Measurements from ENCODE around the gene GXYLT2. TPM values are rescaled to one million over a fixed set of nuclear protein-coding genes. Genes with fewer than 3 reads are reported as not detected.

GXYLT2 gene
- total RNA-seq, 2 donors from 2014 or later, result 5.2 to 5.6 TPM

DNA sequence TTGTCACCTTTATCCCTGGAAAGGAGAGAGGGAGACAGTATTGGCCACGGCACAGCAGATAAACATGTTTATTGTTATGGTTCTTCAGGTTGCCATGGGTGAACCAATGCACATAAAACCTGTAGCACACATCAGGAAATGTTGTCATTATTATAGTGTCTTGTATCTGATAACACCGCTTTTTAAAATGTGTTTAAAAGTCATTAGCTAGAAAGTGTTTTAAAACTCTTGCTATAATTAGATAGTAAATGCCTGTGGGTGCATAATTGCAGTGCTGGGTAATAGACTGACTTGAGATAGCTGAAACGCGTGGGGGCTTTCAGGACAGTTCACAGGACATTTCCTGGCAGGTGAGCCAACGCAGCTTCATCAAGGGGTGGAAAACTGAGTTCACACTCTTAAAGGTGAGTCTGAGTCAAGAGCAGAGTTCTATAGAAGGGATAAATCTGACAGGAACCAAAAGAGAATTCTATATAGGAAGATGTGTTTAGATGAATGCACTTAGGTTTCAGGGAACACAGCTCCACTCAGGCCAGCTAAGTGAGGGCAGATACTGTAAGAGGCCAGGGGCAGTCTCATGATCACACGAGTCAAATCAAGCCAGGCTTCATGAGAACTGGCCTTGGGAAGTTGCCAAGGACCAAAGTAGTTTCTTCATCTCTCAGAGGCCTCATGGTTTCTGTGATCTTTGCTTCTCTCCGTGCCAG, 73.1 kb downstream of the GXYLT2 start:
- intact Hi-C loops (cut with DNase I), result no loop called here
- Histone ChIP-seq H3K27ac (peak overlapping the region in 2 of 4 donors; percentile 10 to 53), H3K36me3 (replicated peaks in 1 of 2; ENCODE audit: insufficient read depth in 1 of 2, low read depth in 2 of 2) (no peaks in the 10 kb centered on the region), H3K27me3 (no peaks in the 10 kb centered on the region), H3K4me1 (peaks cover 27% of the 10 kb centered on the region), H3K4me3 (no peak overlapping the region), H3K9me3 (no peaks in the 10 kb centered on the region)
- DNase-seq, result peak; percentile 21 to 53 (median 51)
- TF ChIP-seq, protein P1, sequence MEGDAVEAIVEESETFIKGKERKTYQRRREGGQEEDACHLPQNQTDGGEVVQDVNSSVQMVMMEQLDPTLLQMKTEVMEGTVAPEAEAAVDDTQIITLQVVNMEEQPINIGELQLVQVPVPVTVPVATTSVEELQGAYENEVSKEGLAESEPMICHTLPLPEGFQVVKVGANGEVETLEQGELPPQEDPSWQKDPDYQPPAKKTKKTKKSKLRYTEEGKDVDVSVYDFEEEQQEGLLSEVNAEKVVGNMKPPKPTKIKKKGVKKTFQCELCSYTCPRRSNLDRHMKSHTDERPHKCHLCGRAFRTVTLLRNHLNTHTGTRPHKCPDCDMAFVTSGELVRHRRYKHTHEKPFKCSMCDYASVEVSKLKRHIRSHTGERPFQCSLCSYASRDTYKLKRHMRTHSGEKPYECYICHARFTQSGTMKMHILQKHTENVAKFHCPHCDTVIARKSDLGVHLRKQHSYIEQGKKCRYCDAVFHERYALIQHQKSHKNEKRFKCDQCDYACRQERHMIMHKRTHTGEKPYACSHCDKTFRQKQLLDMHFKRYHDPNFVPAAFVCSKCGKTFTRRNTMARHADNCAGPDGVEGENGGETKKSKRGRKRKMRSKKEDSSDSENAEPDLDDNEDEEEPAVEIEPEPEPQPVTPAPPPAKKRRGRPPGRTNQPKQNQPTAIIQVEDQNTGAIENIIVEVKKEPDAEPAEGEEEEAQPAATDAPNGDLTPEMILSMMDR (IDR thresholded peaks at IDR 0.05), result no peak
- TF ChIP-seq POLR2A (IDR thresholded peaks at IDR 0.05), result no peak
- WGBS, 2 donors, result 51 to 56% methylated on average over 7 of the region's 7 CpGs
- ATAC-seq, result peak; percentile 54

DNA sequence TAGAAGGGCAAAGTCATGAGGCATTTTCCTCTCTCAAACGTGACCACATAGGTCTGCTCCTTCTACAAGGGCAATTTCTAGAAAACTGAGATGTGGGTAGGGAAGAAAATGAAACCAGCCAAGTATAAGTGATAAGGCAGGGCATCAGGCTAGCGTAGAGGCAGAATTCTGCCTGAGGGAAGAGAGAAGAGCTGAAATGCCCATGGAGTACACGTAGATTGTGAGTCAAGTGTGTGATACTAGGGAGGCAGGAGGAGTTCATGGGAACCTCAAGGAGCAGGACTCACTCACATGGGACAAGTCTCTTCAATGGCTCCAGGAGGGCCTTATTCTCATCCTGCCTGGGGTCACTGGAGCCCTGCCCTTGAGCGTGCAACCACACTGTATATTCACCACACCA, 73.9 kb downstream of the GXYLT2 start:
- Histone ChIP-seq H3K4me3 (no peak overlapping the region), H3K27me3 (no peaks in the 10 kb centered on the region), H3K27ac (no peak overlapping the region), H3K4me1 (peaks cover 27% of the 10 kb centered on the region), H3K36me3 (replicated peaks in 1 of 2; ENCODE audit: insufficient read depth in 1 of 2, low read depth in 2 of 2) (no peaks in the 10 kb centered on the region), H3K9me3 (no peaks in the 10 kb centered on the region)
- no peak for DNase-seq
- no peak for ATAC-seq
- intact Hi-C loops (cut with DNase I), result no loop called here
- no peak for TF ChIP-seq POLR2A (IDR thresholded peaks at IDR 0.05)
- TF ChIP-seq, protein P1 (IDR thresholded peaks at IDR 0.05), result no peak
- WGBS, 2 donors, result 67 to 93% methylated on average over 4 of the region's 4 CpGs

DNA sequence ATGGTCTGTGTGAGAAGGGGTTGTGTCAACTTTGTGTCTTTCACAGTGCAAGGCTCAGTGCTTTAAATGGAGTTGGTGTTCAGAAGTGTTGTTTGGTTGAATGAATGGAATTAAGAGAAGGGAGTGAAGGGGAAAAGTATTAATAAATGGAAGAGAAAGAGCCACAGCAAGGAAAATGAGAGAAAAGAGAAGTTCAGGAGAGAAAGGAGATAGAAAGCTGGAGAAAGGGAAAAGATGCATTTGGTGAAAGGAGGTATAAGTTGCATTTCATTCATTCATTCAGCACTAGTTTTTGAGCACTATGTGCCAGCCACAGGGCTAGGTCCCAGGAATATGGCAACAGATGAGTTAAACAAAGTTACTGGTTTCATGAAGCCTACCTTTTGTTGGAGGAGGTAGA, 74.5 kb downstream of the GXYLT2 start:
- Histone ChIP-seq H3K27me3 (no peaks in the 10 kb centered on the region), H3K4me3 (no peak overlapping the region), H3K36me3 (replicated peaks in 1 of 2; ENCODE audit: insufficient read depth in 1 of 2, low read depth in 2 of 2) (no peaks in the 10 kb centered on the region), H3K27ac (no peak overlapping the region), H3K9me3 (no peaks in the 10 kb centered on the region), H3K4me1 (peaks cover 27% of the 10 kb centered on the region)
- DNase-seq (no peak), ATAC-seq (no peak)
- no peak for TF ChIP-seq POLR2A (IDR thresholded peaks at IDR 0.05)
- TF ChIP-seq, protein P1 (IDR thresholded peaks at IDR 0.05), result no peak
- intact Hi-C loops (cut with DNase I), result no loop called here

DNA sequence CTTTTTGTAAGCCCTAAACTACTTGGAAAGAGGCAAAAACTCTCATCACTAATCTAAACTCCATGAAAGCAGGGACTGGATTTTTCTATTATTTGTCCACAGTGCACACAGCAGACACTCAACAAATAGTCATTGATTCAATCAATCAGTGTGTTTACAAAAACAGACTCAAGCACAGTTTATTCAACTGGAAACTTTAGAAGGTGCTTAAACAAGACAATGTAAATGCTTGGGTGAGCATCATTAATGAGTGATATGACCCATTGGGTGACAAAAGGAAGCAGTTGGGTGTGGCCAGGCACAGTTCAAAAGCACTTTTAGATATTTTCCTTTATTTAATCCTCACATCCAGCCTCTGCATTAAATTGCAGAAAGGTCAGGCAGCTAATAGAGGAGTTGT, 76.8 kb downstream of the GXYLT2 start:
- TF ChIP-seq, protein P1 (IDR thresholded peaks at IDR 0.05), result no peak
- no peak for TF ChIP-seq POLR2A (IDR thresholded peaks at IDR 0.05)
- Histone ChIP-seq H3K4me3 (no peak overlapping the region), H3K9me3 (no peaks in the 10 kb centered on the region), H3K27me3 (no peaks in the 10 kb centered on the region), H3K36me3 (replicated peaks in 1 of 2; ENCODE audit: insufficient read depth in 1 of 2, low read depth in 2 of 2) (no peaks in the 10 kb centered on the region), H3K4me1 (peaks cover 18% of the 10 kb centered on the region), H3K27ac (no peak overlapping the region)
- DNase-seq (no peak), ATAC-seq (no peak)
- intact Hi-C loops (cut with DNase I), result no loop called here

DNA sequence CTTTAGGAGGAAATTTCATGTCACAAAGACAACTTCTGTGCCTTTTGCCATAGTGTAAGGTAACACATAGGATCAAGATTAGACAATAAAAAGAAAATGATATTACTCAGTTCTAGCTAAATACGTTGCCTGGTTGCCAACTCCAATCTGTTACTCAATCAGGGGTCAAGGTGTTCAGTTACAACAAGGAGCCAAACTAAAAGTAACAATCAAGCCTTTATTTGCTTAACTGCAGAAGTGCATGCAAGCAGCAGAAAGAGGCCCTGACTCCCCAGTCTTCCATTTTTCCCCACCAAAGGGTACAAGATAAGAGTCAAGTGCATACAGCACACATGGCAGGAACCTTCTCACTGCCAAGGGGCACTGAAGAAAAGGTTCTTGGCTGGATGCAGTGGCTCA, 80.4 kb downstream of the GXYLT2 start:
- intact Hi-C loops (cut with DNase I), result no loop called here
- Histone ChIP-seq H3K27me3 (no peaks in the 10 kb centered on the region), H3K4me1 (peaks cover 6% of the 10 kb centered on the region), H3K9me3 (no peaks in the 10 kb centered on the region), H3K36me3 (replicated peaks in 1 of 2; ENCODE audit: insufficient read depth in 1 of 2, low read depth in 2 of 2) (no peaks in the 10 kb centered on the region), H3K27ac (no peak overlapping the region), H3K4me3 (no peak overlapping the region)
- no peak for DNase-seq
- WGBS, 2 donors, result 47 to 54% methylated on average over 1 of the region's 1 CpG
- TF ChIP-seq, protein P1 (IDR thresholded peaks at IDR 0.05), result no peak
- no peak for TF ChIP-seq POLR2A (IDR thresholded peaks at IDR 0.05)
- ATAC-seq, result no peak
